ENCODE measurements around the gene MPZL3. TPM values are rescaled to one million over a fixed set of nuclear protein-coding genes. Genes with fewer than 3 reads are reported as not detected.

Gene MPZL3
- total and polyA plus RNA-seq, 4 donors, result 2.5 to 6.9 (median 3.5) TPM

DNA sequence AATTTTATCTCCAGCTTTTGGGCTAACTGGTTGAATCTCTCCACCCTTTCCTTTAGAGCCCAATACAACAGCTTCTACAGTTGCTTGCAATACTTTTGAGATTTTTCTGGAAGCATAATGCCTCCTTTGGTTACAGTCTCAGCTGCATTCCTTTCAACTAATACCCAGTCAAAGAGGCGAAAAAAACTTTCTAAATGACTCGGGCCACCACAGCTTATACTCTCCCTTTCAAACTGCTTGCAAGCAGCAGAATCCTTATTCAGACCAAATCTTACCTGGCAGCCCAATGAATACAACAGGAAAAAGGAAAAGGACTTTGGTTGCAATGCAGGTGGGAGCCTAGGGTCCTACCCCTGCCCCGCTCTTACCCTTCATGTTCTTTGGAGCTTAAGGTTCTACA lies 43.1 kb downstream of the MPZL3 start:
- H3K9ac ChIP-seq (ENCODE audit: low read depth in 1 of 2, low read length in 2 of 2), result no peak overlapping the region
- DNase-seq (ENCODE audit: low spot score), result no peak
- H3K9me3 ChIP-seq (ENCODE audit: control insufficient read depth in 4 of 4, low read length in 3 of 4), result no peaks in the 10 kb centered on the region
- H3K4me1 ChIP-seq (ENCODE audit: control insufficient read depth in 4 of 4, insufficient read depth in 4 of 4, low read length in 3 of 4), result peaks cover 9 to 30% (median 17%) of the 10 kb centered on the region in 4 donors
- H3K27ac ChIP-seq (ENCODE audit: low read depth in 1 of 2, low read length in 2 of 2), result no peak overlapping the region
- TF ChIP-seq HNF4G (IDR thresholded peaks at IDR 0.05), result no peak
- no peak for TF ChIP-seq FOXA1 (IDR thresholded peaks at IDR 0.05)
- no peak for TF ChIP-seq EGR1 (IDR thresholded peaks at IDR 0.05; ENCODE audit: low read depth in 2 of 2)
- TF ChIP-seq GABPA (IDR thresholded peaks at IDR 0.05 in 1 of 2, conservative IDR thresholded peaks at IDR 0.05 in 1 of 2), result no peak
- TF ChIP-seq ATF3 (IDR thresholded peaks at IDR 0.05), result no peak
- no peak for TF ChIP-seq SP1 (IDR thresholded peaks at IDR 0.05)
- TF ChIP-seq TAF1 (conservative IDR thresholded peaks at IDR 0.05), result no peak
- TF ChIP-seq NR2F2 (IDR thresholded peaks at IDR 0.05), result no peak
- no peak for TF ChIP-seq RXRA (IDR thresholded peaks at IDR 0.05)
- TF ChIP-seq RAD21 (IDR thresholded peaks at IDR 0.05), result no peak
- no peak for TF ChIP-seq JUND (IDR thresholded peaks at IDR 0.05)
- no peak for TF ChIP-seq FOXA2 (IDR thresholded peaks at IDR 0.05)
- TF ChIP-seq REST (IDR thresholded peaks at IDR 0.05), result no peak
- TF ChIP-seq CTCF (IDR thresholded peaks at IDR 0.05; ENCODE audit: low read depth, low read length, missing input control), result no peak
- TF ChIP-seq, protein P1, sequence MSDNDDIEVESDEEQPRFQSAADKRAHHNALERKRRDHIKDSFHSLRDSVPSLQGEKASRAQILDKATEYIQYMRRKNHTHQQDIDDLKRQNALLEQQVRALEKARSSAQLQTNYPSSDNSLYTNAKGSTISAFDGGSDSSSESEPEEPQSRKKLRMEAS (IDR thresholded peaks at IDR 0.05), result no peak
- TF ChIP-seq ZBTB33 (IDR thresholded peaks at IDR 0.05), result no peak
- no peaks in the 10 kb centered on the region for H3K36me3 ChIP-seq (ENCODE audit: control insufficient read depth in 4 of 4, insufficient read depth in 3 of 4, low read depth in 1 of 4, low read length in 3 of 4)
- H3K27me3 ChIP-seq (ENCODE audit: control insufficient read depth in 4 of 4, insufficient read depth in 4 of 4, low read length in 3 of 4), result no peaks in the 10 kb centered on the region
- WGBS, result 93% methylated on average over 3 of the region's 3 CpGs
- no peak overlapping the region for H3K4me3 ChIP-seq (ENCODE audit: low read depth in 1 of 3, low read length in 3 of 3)

DNA sequence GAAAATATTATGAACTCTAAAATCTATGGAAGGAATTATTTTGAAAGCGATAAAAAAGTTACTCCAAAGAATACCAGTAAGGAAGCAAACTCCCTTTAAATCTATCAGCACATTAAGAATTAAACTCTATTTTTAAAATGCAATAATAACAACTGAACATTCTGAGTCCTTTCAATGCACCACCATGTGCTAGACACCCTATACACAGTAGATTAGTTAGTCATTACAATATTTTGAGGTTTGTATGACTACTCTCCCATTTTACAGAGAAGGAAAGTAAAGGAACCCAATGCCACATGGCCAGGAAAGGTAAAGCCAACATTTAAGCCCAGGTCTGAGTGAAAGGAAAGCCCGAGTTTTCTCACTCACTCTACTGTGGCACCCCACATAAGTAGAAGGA lies 45.1 kb downstream of the MPZL3 start:
- TF ChIP-seq ATF3 (IDR thresholded peaks at IDR 0.05) (no peak), SP1 (IDR thresholded peaks at IDR 0.05) (no peak)
- no peak for DNase-seq (ENCODE audit: low spot score)
- Histone ChIP-seq H3K36me3 (ENCODE audit: control insufficient read depth in 4 of 4, insufficient read depth in 3 of 4, low read depth in 1 of 4, low read length in 3 of 4) (no peaks in the 10 kb centered on the region), H3K4me1 (ENCODE audit: control insufficient read depth in 4 of 4, insufficient read depth in 4 of 4, low read length in 3 of 4) (peaks cover 9 to 29% (median 19%) of the 10 kb centered on the region in 4 donors), H3K9ac (ENCODE audit: low read depth in 1 of 2, low read length in 2 of 2) (no peak overlapping the region), H3K9me3 (ENCODE audit: control insufficient read depth in 4 of 4, low read length in 3 of 4) (no peaks in the 10 kb centered on the region), H3K27ac (ENCODE audit: low read depth in 1 of 2, low read length in 2 of 2) (no peak overlapping the region), H3K27me3 (ENCODE audit: control insufficient read depth in 4 of 4, insufficient read depth in 4 of 4, low read length in 3 of 4) (no peaks in the 10 kb centered on the region), H3K4me3 (ENCODE audit: low read depth in 1 of 3, low read length in 3 of 3) (no peak overlapping the region)
- 93% methylated on average over 2 of the region's 2 CpGs for WGBS

Data from liver (tissue), 9 donors.